Thyroid gland (tissue), 4 donors: ENCODE data around the gene SORCS2.

Experiments
- CTCF ChIP-seq, 6 experiments: fragments of 200-600 bp in 3 of 6; fragments of 450-650 bp in 3 of 6; sonication (generic) in 3 of 6; IDR thresholded peaks; one replicate each; pipeline ENCODE4 v1.5.1; 2016 to 2019; ENCODE audit warnings: antibody characterized with exemption in 6 of 6, mild to moderate bottlenecking in 2 of 6, inconsistent platforms in 1 of 6, moderate library complexity in 1 of 6
- POLR2A ChIP-seq, 2 donors: fragments of 450-650 bp; IDR thresholded peaks; one replicate each; pipeline ENCODE4 v1.6.1; 2017; ENCODE audit warnings: antibody characterized with exemption in 2 of 2, mild to moderate bottlenecking in 2 of 2, moderate library complexity in 1 of 2

- TF ChIP-seq CTCF (IDR thresholded peaks at IDR 0.05) (no peak), POLR2A (IDR thresholded peaks at IDR 0.05) (no peak)
These were observed 25.2 kb upstream of the SORCS2 start for GRCh38 chr4:7166981-7167700.
